ENCODE results near the gene HNF1A.

DNA sequence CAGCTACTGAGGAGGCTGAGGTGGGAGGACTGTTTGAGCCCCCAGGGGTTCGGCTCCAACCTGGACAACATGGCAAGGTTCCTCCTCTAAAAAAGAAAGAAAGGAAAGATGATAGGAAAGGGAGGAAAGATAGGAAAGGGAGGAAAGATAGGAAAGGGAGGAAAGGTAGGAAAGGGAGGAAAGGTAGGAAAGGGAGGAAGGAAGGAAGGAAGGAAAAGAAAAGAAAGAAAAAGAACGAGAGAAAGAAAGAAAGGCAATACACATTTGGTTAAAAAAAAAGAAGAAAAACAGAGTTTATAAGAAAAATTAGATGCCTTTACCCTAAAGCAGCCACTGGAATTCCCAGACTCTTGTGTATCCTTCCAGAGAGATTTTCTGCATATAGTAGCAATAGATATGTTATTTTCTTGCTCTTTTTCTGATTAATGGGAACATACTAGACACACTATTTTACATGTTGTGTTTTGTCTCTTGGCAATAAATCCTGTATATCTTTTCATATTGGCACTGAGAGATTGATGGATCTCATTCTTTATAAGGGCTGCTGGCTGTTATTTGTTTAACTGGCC, 12.2 kb downstream of the HNF1A start:
- no peak for TF ChIP-seq CTCF (IDR thresholded peaks at IDR 0.05; ENCODE audit: extremely low read depth in 1 of 2, insufficient read depth in 1 of 2, low read depth in 1 of 2, low read length in 2 of 2)
- TF ChIP-seq EZH2 (IDR thresholded peaks at IDR 0.05; ENCODE audit: borderline replicate concordance, low read depth, low read length, severe bottlenecking) = no peak
- no peak for TF ChIP-seq POLR2AphosphoS5 (IDR thresholded peaks at IDR 0.05; ENCODE audit: insufficient read depth, low read depth, low read length)
- no peak for TF ChIP-seq FOS (IDR thresholded peaks at IDR 0.05; ENCODE audit: borderline replicate concordance, insufficient read depth, low read length)
- no peak for TF ChIP-seq MYC (IDR thresholded peaks at IDR 0.05; ENCODE audit: low read depth, low read length)
- no peak for TF ChIP-seq POLR2A (IDR thresholded peaks at IDR 0.05; ENCODE audit: low read depth, low read length)
- TF ChIP-seq MAX (IDR thresholded peaks at IDR 0.05; ENCODE audit: insufficient read depth, insufficient read length) = no peak

All from endothelial cell of umbilical vein (primary cell).